AG04450 (cell line): ENCODE data around the gene RAB9A. TPM values are rescaled to one million over a fixed set of nuclear protein-coding genes. Genes with fewer than 3 reads are reported as not detected.

Experiments
- CTCF ChIA-PET: fragments of 300-600, 350-600 bp; formaldehyde crosslinking; extraction: SDS; loops from one replicate; lab custom pipeline; 2022; ENCODE audit warnings: antibody characterized with exemption, inconsistent platforms; lab: Charles Lee
- POLR2A ChIA-PET: fragments of 350-600 bp; formaldehyde crosslinking; extraction: SDS; loops from one replicate; lab custom pipeline; 2021; ENCODE audit warnings: antibody characterized with exemption, inconsistent platforms; lab: Yijun Ruan, JAX
- DNase-seq: peaks from one replicate; pipeline ENCODE4 v3.0.0-alpha.2; 2011; ENCODE audit warnings: low read depth, low spot score
- H3K27ac ChIP-seq: one replicate; pipeline ENCODE4 v1.5.1; 2012; ENCODE audit warnings: low read depth, low read length, control low read depth
- H3K27me3 ChIP-seq: one replicate; pipeline ENCODE4 v1.6.0; 2012; ENCODE audit warnings: low read length; ENCODE audit not compliant: control insufficient read depth, insufficient read depth
- H3K4me3 ChIP-seq: 2 replicates; pipeline ENCODE4 v1.5.1; 2011; ENCODE audit warnings: mild to moderate bottlenecking, low read depth, low read length, control low read depth
- H3K9me3 ChIP-seq: 2 replicates; pipeline ENCODE4 v1.5.1; 2012; ENCODE audit warnings: low read length; ENCODE audit not compliant: control insufficient read depth, insufficient read depth
- CTCF ChIP-seq: IDR thresholded peaks from 2 replicates; pipeline ENCODE4 v1.5.1; 2011; ENCODE audit warnings: low read depth, low read length, control low read depth, inconsistent platforms
- polyA plus RNA-seq: library from polyadenylated mRNA; depleted of rRNA; stranded (reverse); fragments of >200 nt; gene quantifications from 2 replicates; pipeline ENCODE4 v1.2.3, GENCODE V29; 2011

RAB9A gene
- polyA plus RNA-seq, 1 experiment = 41.7 TPM

- no peaks in the 10 kb centered on the region for H3K9me3 ChIP-seq
- CTCF ChIA-PET = interaction anchor here (1.7 to 3.5 kb wide), 3 partner anchors 10 to 241 kb away, joined by 4 to 26 read pairs (median 7); no protein-coding TSS in a partner anchor
- H3K27ac ChIP-seq = no peak overlapping the region
- POLR2A ChIA-PET = interaction anchor here (0.7 kb wide), 1 partner anchor 82 kb away, joined by 3 read pairs; no protein-coding TSS in a partner anchor
- no peak for DNase-seq
- no peak overlapping the region for H3K4me3 ChIP-seq
- H3K27me3 ChIP-seq = no peaks in the 10 kb centered on the region
- no peak for TF ChIP-seq CTCF
These were observed 59.6 kb downstream of the RAB9A start for GRCh38 chrX:13748486-13748885.

- TF ChIP-seq CTCF = peak; percentile 47
- no peak for DNase-seq
- ChIA-PET CTCF (interaction anchor here (0.6 to 3.7 kb wide), 7 partner anchors 12 to 282 kb away, joined by 3 to 19 read pairs (median 5); no protein-coding TSS in a partner anchor), POLR2A (no interaction called here)
- Histone ChIP-seq H3K27ac (no peak overlapping the region), H3K4me3 (no peak overlapping the region), H3K27me3 (no peaks in the 10 kb centered on the region), H3K9me3 (no peaks in the 10 kb centered on the region)
These were observed 61.3 kb downstream of the RAB9A start for GRCh38 chrX:13750204-13750603.

- H3K9me3 ChIP-seq = no peaks in the 10 kb centered on the region
- no peaks in the 10 kb centered on the region for H3K27me3 ChIP-seq
- ChIA-PET POLR2A (no interaction called here), CTCF (interaction anchor here (0.6 to 3.7 kb wide), 8 partner anchors 11 to 1552 kb away, joined by 3 to 19 read pairs (median 4); no protein-coding TSS in a partner anchor)
- TF ChIP-seq CTCF = no peak
- DNase-seq = no peak
- no peak overlapping the region for H3K4me3 ChIP-seq
- no peak overlapping the region for H3K27ac ChIP-seq
These were observed 61.9 kb downstream of the RAB9A start for GRCh38 chrX:13750812-13751211.

- no peak for DNase-seq
- Histone ChIP-seq H3K9me3 (no peaks in the 10 kb centered on the region), H3K27me3 (no peaks in the 10 kb centered on the region), H3K4me3 (no peak overlapping the region), H3K27ac (no peak overlapping the region)
- CTCF ChIA-PET = interaction anchor here (1.8 to 3.7 kb wide), 2 partner anchors 93 to 245 kb away, joined by 4 to 19 read pairs; no protein-coding TSS in a partner anchor
- POLR2A ChIA-PET = no interaction called here
- no peak for TF ChIP-seq CTCF
These were observed 63.2 kb downstream of the RAB9A start for GRCh38 chrX:13752141-13752540.

- no peak for DNase-seq
- CTCF ChIA-PET = interaction anchor here (1.2 to 3.7 kb wide), 3 partner anchors 10 to 246 kb away, joined by 3 to 19 read pairs (median 4); no protein-coding TSS in a partner anchor
- no peak for TF ChIP-seq CTCF
- Histone ChIP-seq H3K9me3 (no peaks in the 10 kb centered on the region), H3K27me3 (no peaks in the 10 kb centered on the region), H3K4me3 (no peak overlapping the region), H3K27ac (no peak overlapping the region)
- POLR2A ChIA-PET = no interaction called here
These were observed 63.7 kb downstream of the RAB9A start for GRCh38 chrX:13752646-13753045.
